LHCN-M2 (cell line): ENCODE measurements around the gene ABHD17B. TPM values are rescaled to one million over a fixed set of nuclear protein-coding genes. Genes with fewer than 3 reads are reported as not detected.
A peak's percentile ranks its signal among the peaks of the same experiment; 100 is the strongest.

ENCODE experiments used
- DNase-seq: peaks from one replicate; pipeline ENCODE4 v3.0.0-alpha.2; 2012; ENCODE audit warnings: low read depth
- total RNA-seq: library from RNA; depleted of rRNA; stranded (reverse); fragments of >200 nt; gene quantifications from 2 replicates; pipeline ENCODE4 v1.2.3, GENCODE V29; 2014

Gene ABHD17B
- total RNA-seq, 1 experiment from 2014 or later, result 20.3 TPM

GRCh38 chr9:71878327-71879274, 32.4 kb downstream of the ABHD17B start:
- no peak for DNase-seq

- no peak for DNase-seq
Observed at GRCh38 chr9:71876829-71877228, 34.2 kb downstream of the ABHD17B start.

GRCh38 chr9:71876106-71876505, 34.9 kb downstream of the ABHD17B start:
- no peak for DNase-seq

GRCh38 chr9:71875345-71875744, 35.6 kb downstream of the ABHD17B start:
- DNase-seq, result no peak

- no peak for DNase-seq
Observed at GRCh38 chr9:71863631-71864030, 47.4 kb downstream of the ABHD17B start.

- no peak for DNase-seq
Observed at GRCh38 chr9:71861618-71862017, 49.4 kb downstream of the ABHD17B start.

GRCh38 chr9:71859939-71860338, 51.1 kb downstream of the ABHD17B start:
- DNase-seq, result no peak

GRCh38 chr9:71858812-71859211, 52.2 kb downstream of the ABHD17B start:
- peak; percentile 28 for DNase-seq

- DNase-seq, result no peak
Observed at GRCh38 chr9:71858102-71858798, 52.7 kb downstream of the ABHD17B start.

GRCh38 chr9:71857159-71857558, 53.8 kb downstream of the ABHD17B start:
- no peak for DNase-seq

- no peak for DNase-seq
Observed at GRCh38 chr9:71854811-71855210, 56.2 kb downstream of the ABHD17B start.

- no peak for DNase-seq
Observed at GRCh38 chr9:71853084-71853483, 57.9 kb downstream of the ABHD17B start.

GRCh38 chr9:71850996-71851395, 60.0 kb downstream of the ABHD17B start:
- DNase-seq, result no peak

- no peak for DNase-seq
Observed at GRCh38 chr9:71847892-71848291, 63.1 kb downstream of the ABHD17B start.

- DNase-seq, result no peak
Observed at GRCh38 chr9:71844808-71845207, 66.2 kb downstream of the ABHD17B start.

GRCh38 chr9:71839668-71840067, 71.3 kb downstream of the ABHD17B start:
- DNase-seq, result no peak

- no peak for DNase-seq
Observed at GRCh38 chr9:71835596-71835995, 75.4 kb downstream of the ABHD17B start.

- DNase-seq, result peak; percentile 26
Observed at GRCh38 chr9:71830929-71831328, 80.1 kb downstream of the ABHD17B start.

GRCh38 chr9:71830153-71830552, 80.8 kb downstream of the ABHD17B start:
- DNase-seq, result no peak

GRCh38 chr9:71826279-71826678, 84.7 kb downstream of the ABHD17B start:
- no peak for DNase-seq

GRCh38 chr9:71824257-71824656, 86.7 kb downstream of the ABHD17B start:
- DNase-seq, result no peak

- DNase-seq, result no peak
Observed at GRCh38 chr9:71822935-71823334, 88.1 kb downstream of the ABHD17B start.

GRCh38 chr9:71822456-71822855, 88.5 kb downstream of the ABHD17B start:
- no peak for DNase-seq
